GM12878 (cell line): ENCODE measurements around the gene POU5F1. TPM values are rescaled to one million over a fixed set of nuclear protein-coding genes. Genes with fewer than 3 reads are reported as not detected.

Experiments used
- EED ChIP-seq: sonication (generic); IDR thresholded peaks from 2 replicates; pipeline ENCODE4 v1.6.1; 2016; ENCODE audit warnings: antibody characterized with exemption, low read depth
- FOS ChIP-seq: IDR thresholded peaks from 3 replicates; pipeline ENCODE4 v1.6.1; 2011; ENCODE audit warnings: borderline replicate concordance; ENCODE audit not compliant: insufficient read length; ENCODE audit errors: extremely low read depth
- RBBP5 ChIP-seq: fragments of 200-600 bp; sonication (generic); conservative IDR thresholded peaks from 2 replicates; pipeline ENCODE4 v1.6.1; 2016
- SRF ChIP-seq, 2 experiments: IDR thresholded peaks; 2 replicates each; pipeline ENCODE4 v1.6.1; 2011; ENCODE audit warnings: low read depth in 2 of 2, low read length in 2 of 2, mild to moderate bottlenecking in 1 of 2, moderate library complexity in 1 of 2
- TARDBP ChIP-seq: IDR thresholded peaks from 2 replicates; pipeline ENCODE4 v1.6.1; 2016; ENCODE audit warnings: borderline replicate concordance
- TCF12 ChIP-seq: IDR thresholded peaks from 2 replicates; pipeline ENCODE4 v1.6.1; 2011; ENCODE audit warnings: low read depth, mild to moderate bottlenecking, low read length
- polyA plus RNA-seq, 11 experiments: library from polyadenylated mRNA; depleted of rRNA in 4 of 11; unstranded in 6 of 11; stranded (reverse) in 5 of 11; fragments of >200 nt; fragmentation: Nextera tagmentation in 4 of 11; fragmentation: Illumina TruSeq in 1 of 11; extraction: Ambion mirVana in 4 of 11; extraction: Trizol in 1 of 11; gene quantifications; 1 replicate in 1 of 11; 2 replicates in 10 of 11; pipeline versions ENCODE4 v1.2.1 to v1.2.3, GENCODE V29; 2011 to 2016; ENCODE audit warnings: inconsistent platforms in 2 of 11, missing spikeins in 2 of 11, low read depth in 1 of 11
- total RNA-seq, 4 experiments: library from RNA; depleted of rRNA in 3 of 4; stranded (reverse); fragments of >200 nt in 3 of 4; fragmentation: Illumina TruSeq in 1 of 4; extraction: Trizol in 1 of 4; gene quantifications; 2 replicates each; pipeline versions ENCODE4 v1.2.1 to v1.2.3, GENCODE V29; 2013 to 2021
- TF ChIP-seq, protein P1 (sequence below): fragments of 450-650 bp; IDR thresholded peaks from 2 replicates; pipeline ENCODE4 v1.6.1; 2017; ENCODE audit warnings: mild to moderate bottlenecking, moderate library complexity
- TF ChIP-seq, protein P2 (sequence below): fragments of 150-350 bp; IDR thresholded peaks from 2 replicates; pipeline ENCODE4 v1.6.1; 2014; ENCODE audit warnings: mild to moderate bottlenecking, low read depth, low read length
- TF ChIP-seq, protein P3 (sequence below): IDR thresholded peaks from 2 replicates; pipeline ENCODE4 v1.6.1; 2011; ENCODE audit warnings: borderline replicate concordance, low read depth, mild to moderate bottlenecking, moderate library complexity, mixed read lengths, low read length; ENCODE audit not compliant: insufficient read depth; ENCODE audit errors: extremely low read length
- TF ChIP-seq, protein P4 (sequence below): fragments of 450-650 bp; formaldehyde crosslinking; IDR thresholded peaks from 2 replicates; pipeline ENCODE4 v1.5.0; 2022; ENCODE audit warnings: mild to moderate bottlenecking, missing genetic modification characterization
- TF ChIP-seq, protein P5 (sequence below): IDR thresholded peaks from 2 replicates; pipeline ENCODE4 v1.6.1; 2012; ENCODE audit warnings: low read length, inconsistent platforms

POU5F1 gene
- total and polyA plus RNA-seq, 10 of the 15 experiments (the other 5 are each of a cell fraction or from before 2014, with no cell fraction given): 1.4 to 5.5 (median 3.2) TPM

DNA sequence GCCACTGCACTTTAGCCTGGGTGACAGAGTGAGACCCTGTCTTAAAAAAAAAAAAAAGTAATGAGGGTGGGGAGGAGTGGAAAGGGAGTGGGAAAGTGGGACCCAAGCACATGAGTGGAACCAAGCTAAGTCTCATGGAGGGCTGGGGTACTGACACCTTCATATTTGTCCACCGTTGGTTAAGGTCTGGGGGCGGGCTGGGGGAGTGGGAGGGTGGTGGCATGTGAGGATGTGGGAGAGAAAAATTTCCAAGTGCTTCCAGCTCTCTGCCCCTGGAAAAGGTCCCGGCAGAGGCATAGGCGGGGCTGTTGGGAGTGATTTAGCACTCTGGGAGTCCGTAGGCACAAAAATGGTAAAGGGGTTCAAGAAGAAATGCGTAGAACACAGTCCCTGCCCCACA lies 37.7 kb downstream of the POU5F1 start (continued):
- TF ChIP-seq, protein P1, sequence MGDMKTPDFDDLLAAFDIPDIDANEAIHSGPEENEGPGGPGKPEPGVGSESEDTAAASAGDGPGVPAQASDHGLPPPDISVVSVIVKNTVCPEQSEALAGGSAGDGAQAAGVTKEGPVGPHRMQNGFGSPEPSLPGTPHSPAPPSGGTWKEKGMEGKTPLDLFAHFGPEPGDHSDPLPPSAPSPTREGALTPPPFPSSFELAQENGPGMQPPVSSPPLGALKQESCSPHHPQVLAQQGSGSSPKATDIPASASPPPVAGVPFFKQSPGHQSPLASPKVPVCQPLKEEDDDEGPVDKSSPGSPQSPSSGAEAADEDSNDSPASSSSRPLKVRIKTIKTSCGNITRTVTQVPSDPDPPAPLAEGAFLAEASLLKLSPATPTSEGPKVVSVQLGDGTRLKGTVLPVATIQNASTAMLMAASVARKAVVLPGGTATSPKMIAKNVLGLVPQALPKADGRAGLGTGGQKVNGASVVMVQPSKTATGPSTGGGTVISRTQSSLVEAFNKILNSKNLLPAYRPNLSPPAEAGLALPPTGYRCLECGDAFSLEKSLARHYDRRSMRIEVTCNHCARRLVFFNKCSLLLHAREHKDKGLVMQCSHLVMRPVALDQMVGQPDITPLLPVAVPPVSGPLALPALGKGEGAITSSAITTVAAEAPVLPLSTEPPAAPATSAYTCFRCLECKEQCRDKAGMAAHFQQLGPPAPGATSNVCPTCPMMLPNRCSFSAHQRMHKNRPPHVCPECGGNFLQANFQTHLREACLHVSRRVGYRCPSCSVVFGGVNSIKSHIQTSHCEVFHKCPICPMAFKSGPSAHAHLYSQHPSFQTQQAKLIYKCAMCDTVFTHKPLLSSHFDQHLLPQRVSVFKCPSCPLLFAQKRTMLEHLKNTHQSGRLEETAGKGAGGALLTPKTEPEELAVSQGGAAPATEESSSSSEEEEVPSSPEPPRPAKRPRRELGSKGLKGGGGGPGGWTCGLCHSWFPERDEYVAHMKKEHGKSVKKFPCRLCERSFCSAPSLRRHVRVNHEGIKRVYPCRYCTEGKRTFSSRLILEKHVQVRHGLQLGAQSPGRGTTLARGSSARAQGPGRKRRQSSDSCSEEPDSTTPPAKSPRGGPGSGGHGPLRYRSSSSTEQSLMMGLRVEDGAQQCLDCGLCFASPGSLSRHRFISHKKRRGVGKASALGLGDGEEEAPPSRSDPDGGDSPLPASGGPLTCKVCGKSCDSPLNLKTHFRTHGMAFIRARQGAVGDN: no peak
- TF ChIP-seq EED (no peak), TARDBP (no peak), SRF (IDR thresholded peaks at IDR 0.05; ENCODE audit: low read depth in 2 of 2, low read length in 2 of 2) (no peak), FOS (no peak), RBBP5 (no peak), TCF12 (no peak)
- TF ChIP-seq, protein P2, sequence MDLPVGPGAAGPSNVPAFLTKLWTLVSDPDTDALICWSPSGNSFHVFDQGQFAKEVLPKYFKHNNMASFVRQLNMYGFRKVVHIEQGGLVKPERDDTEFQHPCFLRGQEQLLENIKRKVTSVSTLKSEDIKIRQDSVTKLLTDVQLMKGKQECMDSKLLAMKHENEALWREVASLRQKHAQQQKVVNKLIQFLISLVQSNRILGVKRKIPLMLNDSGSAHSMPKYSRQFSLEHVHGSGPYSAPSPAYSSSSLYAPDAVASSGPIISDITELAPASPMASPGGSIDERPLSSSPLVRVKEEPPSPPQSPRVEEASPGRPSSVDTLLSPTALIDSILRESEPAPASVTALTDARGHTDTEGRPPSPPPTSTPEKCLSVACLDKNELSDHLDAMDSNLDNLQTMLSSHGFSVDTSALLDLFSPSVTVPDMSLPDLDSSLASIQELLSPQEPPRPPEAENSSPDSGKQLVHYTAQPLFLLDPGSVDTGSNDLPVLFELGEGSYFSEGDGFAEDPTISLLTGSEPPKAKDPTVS: no peak
- TF ChIP-seq, protein P3, sequence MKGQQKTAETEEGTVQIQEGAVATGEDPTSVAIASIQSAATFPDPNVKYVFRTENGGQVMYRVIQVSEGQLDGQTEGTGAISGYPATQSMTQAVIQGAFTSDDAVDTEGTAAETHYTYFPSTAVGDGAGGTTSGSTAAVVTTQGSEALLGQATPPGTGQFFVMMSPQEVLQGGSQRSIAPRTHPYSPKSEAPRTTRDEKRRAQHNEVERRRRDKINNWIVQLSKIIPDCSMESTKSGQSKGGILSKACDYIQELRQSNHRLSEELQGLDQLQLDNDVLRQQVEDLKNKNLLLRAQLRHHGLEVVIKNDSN: no peak
- TF ChIP-seq, protein P4, sequence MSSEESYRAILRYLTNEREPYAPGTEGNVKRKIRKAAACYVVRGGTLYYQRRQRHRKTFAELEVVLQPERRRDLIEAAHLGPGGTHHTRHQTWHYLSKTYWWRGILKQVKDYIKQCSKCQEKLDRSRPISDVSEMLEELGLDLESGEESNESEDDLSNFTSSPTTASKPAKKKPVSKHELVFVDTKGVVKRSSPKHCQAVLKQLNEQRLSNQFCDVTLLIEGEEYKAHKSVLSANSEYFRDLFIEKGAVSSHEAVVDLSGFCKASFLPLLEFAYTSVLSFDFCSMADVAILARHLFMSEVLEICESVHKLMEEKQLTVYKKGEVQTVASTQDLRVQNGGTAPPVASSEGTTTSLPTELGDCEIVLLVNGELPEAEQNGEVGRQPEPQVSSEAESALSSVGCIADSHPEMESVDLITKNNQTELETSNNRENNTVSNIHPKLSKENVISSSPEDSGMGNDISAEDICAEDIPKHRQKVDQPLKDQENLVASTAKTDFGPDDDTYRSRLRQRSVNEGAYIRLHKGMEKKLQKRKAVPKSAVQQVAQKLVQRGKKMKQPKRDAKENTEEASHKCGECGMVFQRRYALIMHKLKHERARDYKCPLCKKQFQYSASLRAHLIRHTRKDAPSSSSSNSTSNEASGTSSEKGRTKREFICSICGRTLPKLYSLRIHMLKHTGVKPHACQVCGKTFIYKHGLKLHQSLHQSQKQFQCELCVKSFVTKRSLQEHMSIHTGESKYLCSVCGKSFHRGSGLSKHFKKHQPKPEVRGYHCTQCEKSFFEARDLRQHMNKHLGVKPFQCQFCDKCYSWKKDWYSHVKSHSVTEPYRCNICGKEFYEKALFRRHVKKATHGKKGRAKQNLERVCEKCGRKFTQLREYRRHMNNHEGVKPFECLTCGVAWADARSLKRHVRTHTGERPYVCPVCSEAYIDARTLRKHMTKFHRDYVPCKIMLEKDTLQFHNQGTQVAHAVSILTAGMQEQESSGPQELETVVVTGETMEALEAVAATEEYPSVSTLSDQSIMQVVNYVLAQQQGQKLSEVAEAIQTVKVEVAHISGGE (CRISPR knock-in tag): no peak
- TF ChIP-seq, protein P5, sequence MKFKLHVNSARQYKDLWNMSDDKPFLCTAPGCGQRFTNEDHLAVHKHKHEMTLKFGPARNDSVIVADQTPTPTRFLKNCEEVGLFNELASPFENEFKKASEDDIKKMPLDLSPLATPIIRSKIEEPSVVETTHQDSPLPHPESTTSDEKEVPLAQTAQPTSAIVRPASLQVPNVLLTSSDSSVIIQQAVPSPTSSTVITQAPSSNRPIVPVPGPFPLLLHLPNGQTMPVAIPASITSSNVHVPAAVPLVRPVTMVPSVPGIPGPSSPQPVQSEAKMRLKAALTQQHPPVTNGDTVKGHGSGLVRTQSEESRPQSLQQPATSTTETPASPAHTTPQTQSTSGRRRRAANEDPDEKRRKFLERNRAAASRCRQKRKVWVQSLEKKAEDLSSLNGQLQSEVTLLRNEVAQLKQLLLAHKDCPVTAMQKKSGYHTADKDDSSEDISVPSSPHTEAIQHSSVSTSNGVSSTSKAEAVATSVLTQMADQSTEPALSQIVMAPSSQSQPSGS: no peak
